Hepatocyte (in vitro differentiated cells): ENCODE results near the gene CUZD1. TPM values are rescaled to one million over a fixed set of nuclear protein-coding genes. Genes with fewer than 3 reads are reported as not detected.
"Not testable (repeated sequence)": the region's sequence is repeated elsewhere in the genome, so short reads cannot be mapped to it uniquely, and the experiment has no call there.

Source experiments
- DNase-seq: peaks from one replicate; pipeline ENCODE4 v3.0.0-alpha.2; 2016; ENCODE audit warnings: low spot score
- H2AFZ ChIP-seq: fragments of 200-600 bp; sonication (generic); 2 replicates; pipeline ENCODE4 v1.6.0; 2016; ENCODE audit warnings: antibody characterized with exemption, mild to moderate bottlenecking
- H3K27ac ChIP-seq: fragments of 200-600 bp; sonication (generic); 2 replicates; pipeline ENCODE4 v1.5.1; 2016; ENCODE audit warnings: mild to moderate bottlenecking
- H3K27me3 ChIP-seq: fragments of 200-600 bp; sonication (generic); 2 replicates; pipeline ENCODE4 v1.6.1; 2016
- H3K36me3 ChIP-seq: fragments of 200-600 bp; sonication (generic); replicated peaks from 2 replicates; pipeline ENCODE4 v1.5.1; 2016; ENCODE audit warnings: low read depth; ENCODE audit not compliant: insufficient read depth
- H3K4me1 ChIP-seq: fragments of 200-600 bp; sonication (generic); 2 replicates; pipeline ENCODE4 v1.5.1; 2016; ENCODE audit warnings: mild to moderate bottlenecking, moderate library complexity; ENCODE audit not compliant: insufficient read depth
- H3K4me2 ChIP-seq: fragments of 200-600 bp; sonication (generic); 2 replicates; pipeline ENCODE4 v1.6.0; 2016
- H3K4me3 ChIP-seq: fragments of 200-600 bp; sonication (generic); 2 replicates; pipeline ENCODE4 v1.5.1; 2016; ENCODE audit warnings: mild to moderate bottlenecking
- H3K79me2 ChIP-seq: fragments of 200-600 bp; sonication (generic); 2 replicates; pipeline ENCODE4 v1.6.0; 2017; ENCODE audit warnings: mild to moderate bottlenecking
- H3K9me2 ChIP-seq: fragments of 200-600 bp; sonication (generic); replicated peaks from 2 replicates; pipeline ENCODE4 v1.6.0; 2017; ENCODE audit warnings: mild to moderate bottlenecking; ENCODE audit not compliant: insufficient read depth
- H3K9me3 ChIP-seq: fragments of 200-600 bp; sonication (generic); 2 replicates; pipeline ENCODE4 v1.5.1; 2016; ENCODE audit warnings: low read depth, mild to moderate bottlenecking
- H4K20me1 ChIP-seq: fragments of 200-600 bp; sonication (generic); 2 replicates; pipeline ENCODE4 v1.6.0; 2016; ENCODE audit warnings: mild to moderate bottlenecking; ENCODE audit not compliant: insufficient read depth, poor library complexity, severe bottlenecking
- EZH2 ChIP-seq: fragments of 200-600 bp; sonication (generic); IDR thresholded peaks from 2 replicates; pipeline ENCODE4 v1.6.1; 2016; ENCODE audit warnings: antibody characterized with exemption, mild to moderate bottlenecking, borderline replicate concordance
- EZH2phosphoT487 ChIP-seq: fragments of 200-600 bp; sonication (generic); IDR thresholded peaks from one replicate; pipeline ENCODE4 v1.6.1; 2018; ENCODE audit warnings: antibody characterized with exemption, mild to moderate bottlenecking, low read depth, moderate library complexity; ENCODE audit not compliant: unreplicated experiment, severe bottlenecking
- WGBS: methylation state at CpG from one replicate; pipeline ENCODE4 v1.1.6; 2016; ENCODE audit warnings: low lambda C conversion rate; ENCODE audit errors: missing lambda C conversion rate; 5-methylcytosine and 5-hydroxymethylcytosine counted together
- polyA plus RNA-seq: library from polyadenylated mRNA; unstranded; fragments of >200 nt; fragmentation: Nextera tagmentation; extraction: Ambion mirVana; gene quantifications from 2 replicates; pipeline ENCODE4 v1.2.1, GENCODE V29; 2016
- total RNA-seq: library from RNA; depleted of rRNA; stranded (reverse); fragments of >200 nt; gene quantifications from 2 replicates; pipeline ENCODE4 v1.2.3, GENCODE V29; 2014
- TF ChIP-seq, protein P1 (sequence below): fragments of 200-600 bp; sonication (generic); IDR thresholded peaks from 2 replicates; pipeline ENCODE4 v1.5.1; 2016; ENCODE audit warnings: antibody characterized with exemption, mild to moderate bottlenecking; ENCODE audit not compliant: poor library complexity

The CUZD1 gene
- total and polyA plus RNA-seq, 2 experiments from 2014 or later = not detected

DNA sequence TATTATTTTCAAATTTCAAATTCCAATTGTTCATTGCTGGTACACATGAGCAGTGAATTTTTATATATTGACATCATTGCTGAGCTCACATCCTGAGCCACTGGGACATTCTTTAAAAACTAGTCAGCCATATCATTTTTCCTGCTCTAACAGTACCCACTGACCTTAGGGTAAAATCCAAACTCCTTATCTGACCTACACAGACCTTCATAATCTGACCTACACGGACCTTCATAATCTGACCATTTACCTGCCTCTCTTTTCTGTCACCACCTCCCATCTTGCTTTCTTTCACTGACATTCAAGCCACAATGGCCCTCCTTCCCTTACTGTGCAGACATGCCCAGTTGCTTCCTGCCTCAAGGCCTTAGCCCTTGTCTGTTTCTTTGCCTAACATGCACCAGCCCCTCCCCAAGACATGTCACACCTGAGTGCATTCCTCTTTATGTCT lies 16.1 kb upstream of the CUZD1 start:
- WGBS = 47% methylated on average over 1 of the region's 1 CpG
- Histone ChIP-seq H3K36me3 (no peaks in the 10 kb centered on the region), H3K79me2 (no peaks in the 10 kb centered on the region), H3K4me1 (no peaks in the 10 kb centered on the region), H3K9me3 (no peaks in the 10 kb centered on the region), H3K4me2 (no peak overlapping the region), H3K27ac (no peak overlapping the region), H3K4me3 (no peak overlapping the region), H4K20me1 (no peaks in the 10 kb centered on the region), H3K9me2 (no peaks in the 10 kb centered on the region), H3K27me3 (no peaks in the 10 kb centered on the region), H2AFZ (no peak overlapping the region)
- TF ChIP-seq EZH2 (no peak), EZH2phosphoT487 (no peak)
- TF ChIP-seq, protein P1, sequence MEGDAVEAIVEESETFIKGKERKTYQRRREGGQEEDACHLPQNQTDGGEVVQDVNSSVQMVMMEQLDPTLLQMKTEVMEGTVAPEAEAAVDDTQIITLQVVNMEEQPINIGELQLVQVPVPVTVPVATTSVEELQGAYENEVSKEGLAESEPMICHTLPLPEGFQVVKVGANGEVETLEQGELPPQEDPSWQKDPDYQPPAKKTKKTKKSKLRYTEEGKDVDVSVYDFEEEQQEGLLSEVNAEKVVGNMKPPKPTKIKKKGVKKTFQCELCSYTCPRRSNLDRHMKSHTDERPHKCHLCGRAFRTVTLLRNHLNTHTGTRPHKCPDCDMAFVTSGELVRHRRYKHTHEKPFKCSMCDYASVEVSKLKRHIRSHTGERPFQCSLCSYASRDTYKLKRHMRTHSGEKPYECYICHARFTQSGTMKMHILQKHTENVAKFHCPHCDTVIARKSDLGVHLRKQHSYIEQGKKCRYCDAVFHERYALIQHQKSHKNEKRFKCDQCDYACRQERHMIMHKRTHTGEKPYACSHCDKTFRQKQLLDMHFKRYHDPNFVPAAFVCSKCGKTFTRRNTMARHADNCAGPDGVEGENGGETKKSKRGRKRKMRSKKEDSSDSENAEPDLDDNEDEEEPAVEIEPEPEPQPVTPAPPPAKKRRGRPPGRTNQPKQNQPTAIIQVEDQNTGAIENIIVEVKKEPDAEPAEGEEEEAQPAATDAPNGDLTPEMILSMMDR = no peak
- DNase-seq = no peak

DNA sequence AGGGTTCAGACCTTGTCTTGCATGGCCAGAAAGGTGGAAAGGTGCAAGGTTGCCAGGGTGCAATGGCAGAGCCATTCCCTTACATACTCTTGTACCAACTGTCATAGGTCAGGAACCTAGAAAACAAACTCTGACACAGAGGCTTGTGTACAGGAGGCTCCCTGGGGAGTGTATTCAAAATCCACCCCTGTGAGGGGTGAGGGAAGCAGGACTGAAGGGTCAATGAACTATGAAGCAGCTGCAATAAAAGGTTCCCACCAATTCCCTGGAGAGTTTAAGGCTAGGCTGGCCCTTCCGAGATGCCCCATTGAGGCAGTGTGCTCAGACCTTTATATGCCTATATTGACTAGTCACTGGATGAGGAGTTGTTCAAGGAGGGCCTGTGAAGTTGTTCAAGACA lies 13.9 kb upstream of the CUZD1 start:
- no peaks in the 10 kb centered on the region for H3K9me3 ChIP-seq
- H3K4me3 ChIP-seq = no peak overlapping the region
- no peaks in the 10 kb centered on the region for H3K79me2 ChIP-seq
- H3K36me3 ChIP-seq = no peaks in the 10 kb centered on the region
- no peaks in the 10 kb centered on the region for H3K4me1 ChIP-seq
- TF ChIP-seq, protein P1 = no peak
- no peak for TF ChIP-seq EZH2
- TF ChIP-seq EZH2phosphoT487 = no peak
- 79% methylated on average over 1 of the region's 1 CpG for WGBS
- H3K27ac ChIP-seq = no peak overlapping the region
- no peaks in the 10 kb centered on the region for H3K9me2 ChIP-seq
- H3K4me2 ChIP-seq = no peak overlapping the region
- H2AFZ ChIP-seq = no peak overlapping the region
- no peaks in the 10 kb centered on the region for H4K20me1 ChIP-seq
- H3K27me3 ChIP-seq = no peaks in the 10 kb centered on the region
- no peak for DNase-seq

DNA sequence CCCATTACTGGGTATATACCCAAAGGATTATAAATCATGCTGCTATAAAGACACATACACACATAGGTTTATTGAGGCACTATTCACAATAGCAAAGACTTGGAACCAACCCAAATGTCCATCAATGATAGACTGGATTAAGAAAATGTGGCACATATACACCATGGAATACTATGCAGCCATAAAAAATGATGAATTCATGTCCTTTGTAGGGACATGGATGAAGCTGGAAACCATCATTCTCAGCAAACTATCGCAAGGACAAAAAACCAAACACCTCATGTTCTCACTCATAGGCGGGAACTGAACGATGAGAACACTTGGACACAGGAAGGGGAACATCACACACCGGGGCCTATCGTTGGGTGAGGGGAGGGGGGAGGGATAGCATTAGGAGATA lies 12.4 kb upstream of the CUZD1 start:
- H3K27ac ChIP-seq, H4K20me1 ChIP-seq, H3K27me3 ChIP-seq, H3K9me2 ChIP-seq, H3K4me1 ChIP-seq, H3K36me3 ChIP-seq, H3K9me3 ChIP-seq, H2AFZ ChIP-seq, DNase-seq, H3K4me2 ChIP-seq, H3K79me2 ChIP-seq, H3K4me3 ChIP-seq: not testable (repeated sequence)
- 88% methylated on average over 5 of the region's 5 CpGs for WGBS

DNA sequence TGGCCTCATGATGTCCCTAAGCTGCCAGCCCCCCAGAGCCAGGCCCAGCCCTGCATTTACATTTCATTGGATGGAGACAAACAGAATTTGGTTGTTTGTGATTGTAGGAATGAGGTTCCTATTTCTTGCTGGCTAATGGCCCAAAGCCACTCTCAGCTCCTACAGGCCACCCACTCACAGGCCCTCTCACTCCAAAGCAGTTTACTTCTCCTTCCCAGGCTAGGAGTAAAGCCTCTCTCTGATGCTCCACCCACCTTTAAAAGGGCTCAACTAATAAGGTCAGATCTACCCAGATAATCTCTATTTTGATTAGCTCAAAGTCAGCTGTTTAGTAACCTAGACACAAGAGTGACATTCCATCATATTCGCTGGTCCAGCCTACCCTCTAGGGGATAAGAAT lies 11.2 kb upstream of the CUZD1 start:
- DNase-seq = no peak
- Histone ChIP-seq H3K4me3 (no peak overlapping the region), H3K27ac (no peak overlapping the region), H3K9me2 (no peaks in the 10 kb centered on the region), H3K4me1 (no peaks in the 10 kb centered on the region), H3K27me3 (no peaks in the 10 kb centered on the region), H4K20me1 (no peaks in the 10 kb centered on the region), H2AFZ (no peak overlapping the region), H3K9me3 (no peaks in the 10 kb centered on the region), H3K79me2 (no peaks in the 10 kb centered on the region), H3K36me3 (no peaks in the 10 kb centered on the region), H3K4me2 (no peak overlapping the region)
- 76% methylated on average over 1 of the region's 1 CpG for WGBS
- TF ChIP-seq EZH2 (no peak), EZH2phosphoT487 (no peak)
- TF ChIP-seq, protein P1 = no peak
